K562 (cell line): Measurements from ENCODE around the gene PROK1. TPM values are rescaled to one million over a fixed set of nuclear protein-coding genes. Genes with fewer than 3 reads are reported as not detected.

Experiments
- ERF ChIP-seq: fragments of 450-650 bp; formaldehyde crosslinking; IDR thresholded peaks from 2 replicates; pipeline ENCODE4 v1.4.0; 2020; ENCODE audit warnings: mild to moderate bottlenecking, mixed read lengths
- FOXA3 ChIP-seq, 2 experiments: fragments of 450-650 bp in 1 of 2; sonication (generic) in 1 of 2; formaldehyde crosslinking; IDR thresholded peaks in 1 of 2; conservative IDR thresholded peaks in 1 of 2; 2 replicates each; pipeline versions ENCODE4 v1.4.0 to v1.8.0; 2020 to 2022; ENCODE audit warnings: mild to moderate bottlenecking in 2 of 2, missing genetic modification reagents in 1 of 2
- HEY1 ChIP-seq: fragments of 250-450 bp; sonication (Bioruptor Pico); IDR thresholded peaks from 2 replicates; pipeline ENCODE4 v1.5.0; 2020; ENCODE audit warnings: mild to moderate bottlenecking, moderate library complexity, borderline replicate concordance
- HMG20A ChIP-seq: fragments of 450-650 bp; formaldehyde crosslinking; conservative IDR thresholded peaks from 2 replicates; pipeline ENCODE4 v1.4.0; 2020; ENCODE audit warnings: mild to moderate bottlenecking, mixed read lengths
- HMGN3 ChIP-seq: IDR thresholded peaks from 2 replicates; pipeline ENCODE4 v1.6.1; 2011; ENCODE audit warnings: borderline replicate concordance, low read depth, mild to moderate bottlenecking, mixed read lengths, low read length; ENCODE audit not compliant: insufficient read length; ENCODE audit errors: extremely low read depth
- KAT2B ChIP-seq: IDR thresholded peaks from one replicate; pipeline ENCODE4 v1.6.1; 2012; ENCODE audit warnings: low read depth, mild to moderate bottlenecking, control low read depth, inconsistent platforms, low read length, moderate library complexity
- MAZ ChIP-seq, 2 experiments: fragments of 450-650 bp in 1 of 2; sonication (generic) in 1 of 2; formaldehyde crosslinking; IDR thresholded peaks in 1 of 2; conservative IDR thresholded peaks in 1 of 2; 2 replicates each; pipeline versions ENCODE4 v1.4.0 to v1.5.0; 2020; ENCODE audit warnings: mild to moderate bottlenecking in 1 of 2, missing genetic modification reagents in 1 of 2
- NCOR1 ChIP-seq: fragments of 450-650 bp; IDR thresholded peaks from 2 replicates; pipeline ENCODE4 v1.6.1; 2016; ENCODE audit warnings: mild to moderate bottlenecking, moderate library complexity
- NR1H2 ChIP-seq: sonication (generic); formaldehyde crosslinking; IDR thresholded peaks from 2 replicates; pipeline ENCODE4 v1.4.0; 2020; ENCODE audit warnings: mild to moderate bottlenecking, missing genetic modification reagents
- PTRF ChIP-seq: fragments of 450-650 bp; IDR thresholded peaks from 2 replicates; pipeline ENCODE4 v1.6.1; 2016; ENCODE audit warnings: mild to moderate bottlenecking, missing genetic modification characterization, missing compliant biosample characterization
- RBFOX2 ChIP-seq: fragments of 200-400 bp; formaldehyde crosslinking; IDR thresholded peaks from 2 replicates; pipeline ENCODE4 v1.6.1; 2017; ENCODE audit warnings: low read depth, mild to moderate bottlenecking, low read length, moderate library complexity
- STAT5A ChIP-seq: IDR thresholded peaks from 2 replicates; pipeline ENCODE4 v1.6.1; 2012; ENCODE audit warnings: low read length, inconsistent platforms, borderline replicate concordance
- TAL1 ChIP-seq: fragments of 450-650 bp; IDR thresholded peaks from 2 replicates; pipeline ENCODE4 v1.6.1; 2016; ENCODE audit warnings: mild to moderate bottlenecking
- TEAD1 ChIP-seq, 2 experiments: fragments of 450-650 bp in 1 of 2; sonication (generic) in 1 of 2; formaldehyde crosslinking; IDR thresholded peaks; 2 replicates each; pipeline versions ENCODE4 v1.4.0 to v1.8.0; 2020 to 2022; ENCODE audit warnings: mild to moderate bottlenecking in 2 of 2, missing genetic modification reagents in 1 of 2
- TRIM24 ChIP-seq, 2 experiments: fragments of 450-650 bp; IDR thresholded peaks; 2 replicates each; pipeline ENCODE4 v1.6.1; 2016
- ZNF217 ChIP-seq: sonication (generic); formaldehyde crosslinking; IDR thresholded peaks from 2 replicates; pipeline ENCODE4 v1.8.0; 2022; ENCODE audit warnings: mild to moderate bottlenecking, missing genetic modification reagents
- ZNF780A ChIP-seq: fragments of 250-450 bp; sonication (Bioruptor Pico); IDR thresholded peaks from 2 replicates; pipeline ENCODE4 v1.5.0; 2021; ENCODE audit warnings: mild to moderate bottlenecking
- polyA plus RNA-seq, 8 experiments: library from polyadenylated mRNA; depleted of rRNA in 4 of 8; stranded (reverse) in 5 of 8; unstranded in 3 of 8; fragments of >200 nt; fragmentation: Nextera tagmentation in 2 of 8; fragmentation: Illumina TruSeq in 1 of 8; extraction: Ambion mirVana in 2 of 8; extraction: Trizol in 1 of 8; gene quantifications; 2 replicates each; pipeline versions ENCODE4 v1.2.1 to v1.2.3, GENCODE V29; 2011 to 2014; ENCODE audit warnings: inconsistent platforms in 1 of 8, missing spikeins in 1 of 8
- total RNA-seq, 7 experiments: library from RNA; depleted of rRNA in 6 of 7; stranded (reverse); fragments of >200 nt in 6 of 7; fragmentation: Illumina TruSeq in 2 of 7; extraction: Trizol in 2 of 7; gene quantifications; 2 replicates each; pipeline versions ENCODE4 v1.2.1 to v1.2.3, GENCODE V29; 2011 to 2021; ENCODE audit warnings: low replicate concordance in 1 of 7
- TF ChIP-seq, protein P1 (sequence below): fragments of 250-450 bp; sonication (Bioruptor Pico); IDR thresholded peaks from 2 replicates; pipeline ENCODE4 v1.4.0; 2020; ENCODE audit warnings: mild to moderate bottlenecking, moderate library complexity
- TF ChIP-seq, protein P2 (sequence below): fragments of 250-450 bp; sonication (Bioruptor Pico); IDR thresholded peaks from 2 replicates; pipeline ENCODE4 v1.5.0; 2021; ENCODE audit warnings: mild to moderate bottlenecking, moderate library complexity
- TF ChIP-seq, protein P3 (sequence below): sonication (generic); formaldehyde crosslinking; IDR thresholded peaks from 2 replicates; pipeline ENCODE4 v1.8.0; 2022; ENCODE audit warnings: mild to moderate bottlenecking, missing genetic modification reagents
- TF ChIP-seq, protein P4 (sequence below): fragments of 450-650 bp; formaldehyde crosslinking; IDR thresholded peaks from 2 replicates; pipeline ENCODE4 v1.4.0; 2020; ENCODE audit warnings: mild to moderate bottlenecking

Gene PROK1
- total and polyA plus RNA-seq, 9 of the 15 experiments (the other 6 are each of a cell fraction or from before 2014, with no cell fraction given), result 0.15 TPM; not detected in 8

DNA sequence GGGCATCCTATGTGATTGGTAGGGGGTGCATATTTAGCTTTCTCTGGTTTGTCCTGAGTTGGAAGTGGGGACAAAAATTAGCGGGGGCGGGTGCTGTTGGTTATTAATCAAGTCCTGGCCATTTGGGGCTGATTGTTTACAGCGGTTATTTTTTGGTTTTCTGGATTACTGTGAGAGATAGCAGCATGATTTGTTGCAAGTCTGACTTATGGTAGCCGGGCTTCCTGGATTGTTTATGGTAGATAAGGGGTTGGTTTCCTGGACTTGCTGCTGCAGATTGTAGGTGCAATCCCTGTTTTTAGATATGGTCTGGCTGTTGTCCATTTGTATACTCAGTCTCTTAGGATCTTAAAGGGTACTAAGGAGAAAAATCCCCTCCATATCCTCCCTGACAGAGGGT, 12.1 kb upstream of the PROK1 start (continued):
- TF ChIP-seq, protein P1, sequence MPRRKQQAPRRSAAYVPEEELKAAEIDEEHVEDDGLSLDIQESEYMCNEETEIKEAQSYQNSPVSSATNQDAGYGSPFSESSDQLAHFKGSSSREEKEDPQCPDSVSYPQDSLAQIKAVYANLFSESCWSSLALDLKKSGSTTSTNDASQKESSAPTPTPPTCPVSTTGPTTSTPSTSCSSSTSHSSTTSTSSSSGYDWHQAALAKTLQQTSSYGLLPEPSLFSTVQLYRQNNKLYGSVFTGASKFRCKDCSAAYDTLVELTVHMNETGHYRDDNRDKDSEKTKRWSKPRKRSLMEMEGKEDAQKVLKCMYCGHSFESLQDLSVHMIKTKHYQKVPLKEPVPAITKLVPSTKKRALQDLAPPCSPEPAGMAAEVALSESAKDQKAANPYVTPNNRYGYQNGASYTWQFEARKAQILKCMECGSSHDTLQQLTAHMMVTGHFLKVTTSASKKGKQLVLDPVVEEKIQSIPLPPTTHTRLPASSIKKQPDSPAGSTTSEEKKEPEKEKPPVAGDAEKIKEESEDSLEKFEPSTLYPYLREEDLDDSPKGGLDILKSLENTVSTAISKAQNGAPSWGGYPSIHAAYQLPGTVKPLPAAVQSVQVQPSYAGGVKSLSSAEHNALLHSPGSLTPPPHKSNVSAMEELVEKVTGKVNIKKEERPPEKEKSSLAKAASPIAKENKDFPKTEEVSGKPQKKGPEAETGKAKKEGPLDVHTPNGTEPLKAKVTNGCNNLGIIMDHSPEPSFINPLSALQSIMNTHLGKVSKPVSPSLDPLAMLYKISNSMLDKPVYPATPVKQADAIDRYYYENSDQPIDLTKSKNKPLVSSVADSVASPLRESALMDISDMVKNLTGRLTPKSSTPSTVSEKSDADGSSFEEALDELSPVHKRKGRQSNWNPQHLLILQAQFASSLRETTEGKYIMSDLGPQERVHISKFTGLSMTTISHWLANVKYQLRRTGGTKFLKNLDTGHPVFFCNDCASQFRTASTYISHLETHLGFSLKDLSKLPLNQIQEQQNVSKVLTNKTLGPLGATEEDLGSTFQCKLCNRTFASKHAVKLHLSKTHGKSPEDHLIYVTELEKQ (CRISPR knock-in tag), result no peak
- no peak for TF ChIP-seq RBFOX2
- peak; percentile 79 for TF ChIP-seq NCOR1
- TF ChIP-seq, protein P2, sequence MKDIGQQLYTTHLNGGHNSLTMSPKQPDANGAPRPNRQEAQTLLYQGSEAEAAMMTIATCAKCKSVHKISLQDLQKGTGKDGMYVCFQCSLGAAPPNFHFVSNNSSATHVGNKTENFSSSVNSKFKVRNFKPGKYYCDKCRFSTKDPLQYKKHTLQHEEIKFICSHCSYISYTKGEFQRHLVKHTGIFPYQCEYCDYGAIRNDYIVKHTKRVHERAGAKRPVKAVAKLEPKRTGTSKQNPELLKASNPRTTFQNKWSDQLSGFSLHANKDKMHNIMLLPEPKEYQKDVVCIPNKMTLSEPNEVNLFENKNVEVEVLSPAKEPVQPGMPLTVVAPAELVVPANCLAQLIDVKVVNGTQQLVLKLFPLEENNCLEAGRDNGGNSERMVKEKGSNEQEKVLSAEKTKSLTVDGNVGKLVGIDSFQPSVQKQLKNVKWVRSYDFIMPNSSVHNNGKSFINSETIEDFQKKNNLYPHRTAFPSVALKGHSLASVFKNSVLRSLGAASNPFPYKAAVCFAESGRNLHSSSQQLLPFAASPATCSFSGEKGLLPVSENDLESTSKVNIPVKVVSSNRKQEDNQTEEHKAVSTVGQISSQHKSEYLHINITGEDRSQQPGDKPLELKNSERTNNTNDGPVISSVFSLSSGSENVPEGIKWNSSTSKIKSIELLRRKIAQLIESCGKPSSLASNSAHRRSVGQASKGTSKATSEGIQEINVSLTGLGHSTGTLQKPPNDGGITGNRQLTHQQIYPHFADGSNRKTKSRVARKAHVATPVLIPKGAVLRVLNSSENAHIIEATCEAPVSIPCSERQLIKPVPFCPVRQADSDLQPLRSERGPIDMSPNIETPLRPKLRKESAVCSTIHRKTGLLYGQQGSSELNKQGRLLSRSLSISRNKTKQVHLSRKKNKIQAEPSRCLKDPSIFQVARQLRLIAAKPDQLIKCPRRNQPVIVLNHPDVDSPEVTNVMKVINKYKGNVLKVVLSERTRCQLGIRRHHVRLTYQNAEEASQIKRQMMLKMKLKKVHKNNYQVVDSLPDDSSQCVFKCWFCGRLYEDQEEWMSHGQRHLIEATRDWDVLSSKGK (CRISPR knock-in tag), result no peak
- TF ChIP-seq FOXA3 (CRISPR knock-in tag; conservative IDR thresholded peaks at IDR 0.05 in 1 of 2, IDR thresholded peaks at IDR 0.05 in 1 of 2), result 0 out of 4 replicates have a peak, but pooled peaks of 1 of the 2 experiments have one; percentile 51
- TF ChIP-seq KAT2B, result no peak
- TF ChIP-seq HMG20A (CRISPR knock-in tag), result peak; percentile 83; the same call in 1 of the 2 replicates
- TF ChIP-seq HMGN3, result peak; percentile 45
- TF ChIP-seq ERF, result 0 out of 2 replicates have a peak, but pooled peaks have one; percentile 17
- TF ChIP-seq, protein P3, sequence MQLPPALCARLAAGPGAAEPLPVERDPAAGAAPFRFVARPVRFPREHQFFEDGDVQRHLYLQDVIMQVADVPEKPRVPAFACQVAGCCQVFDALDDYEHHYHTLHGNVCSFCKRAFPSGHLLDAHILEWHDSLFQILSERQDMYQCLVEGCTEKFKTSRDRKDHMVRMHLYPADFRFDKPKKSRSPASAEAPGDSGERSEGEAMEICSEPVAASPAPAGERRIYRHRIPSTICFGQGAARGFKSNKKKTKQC (CRISPR knock-in tag), result no peak
- TF ChIP-seq HEY1 (CRISPR knock-in tag), result no peak
- TF ChIP-seq NR1H2 (CRISPR knock-in tag), result no peak
- TF ChIP-seq ZNF780A, result no peak
- no peak for TF ChIP-seq MAZ (CRISPR knock-in tag; conservative IDR thresholded peaks at IDR 0.05 in 1 of 2, IDR thresholded peaks at IDR 0.05 in 1 of 2)
- TF ChIP-seq ZNF217 (CRISPR knock-in tag), result no peak
- TF ChIP-seq PTRF (tag), result no peak
- TF ChIP-seq STAT5A, result peak; percentile 67
- TF ChIP-seq TAL1, result peak; percentile 85
- TF ChIP-seq TEAD1 (CRISPR knock-in tag; IDR thresholded peaks at IDR 0.05), result peak in 1 of 2 experiments; percentile 81; a peak in 1 of 4 replicates
- TF ChIP-seq TRIM24 (IDR thresholded peaks at IDR 0.05), result peak in 1 of 2 experiments; percentile 76; a peak in 3 of 4 replicates
- TF ChIP-seq, protein P4, sequence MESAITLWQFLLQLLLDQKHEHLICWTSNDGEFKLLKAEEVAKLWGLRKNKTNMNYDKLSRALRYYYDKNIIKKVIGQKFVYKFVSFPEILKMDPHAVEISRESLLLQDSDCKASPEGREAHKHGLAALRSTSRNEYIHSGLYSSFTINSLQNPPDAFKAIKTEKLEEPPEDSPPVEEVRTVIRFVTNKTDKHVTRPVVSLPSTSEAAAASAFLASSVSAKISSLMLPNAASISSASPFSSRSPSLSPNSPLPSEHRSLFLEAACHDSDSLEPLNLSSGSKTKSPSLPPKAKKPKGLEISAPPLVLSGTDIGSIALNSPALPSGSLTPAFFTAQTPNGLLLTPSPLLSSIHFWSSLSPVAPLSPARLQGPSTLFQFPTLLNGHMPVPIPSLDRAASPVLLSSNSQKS (CRISPR knock-in tag), result no peak
